Osteoblast (primary cell): ENCODE results near the gene ZFP92. TPM values are rescaled to one million over a fixed set of nuclear protein-coding genes. Genes with fewer than 3 reads are reported as not detected.
A peak's percentile ranks its signal among the peaks of the same experiment; 100 is the strongest.

Experiments used
- DNase-seq: peaks from one replicate; pipeline ENCODE4 v3.0.0; 2011; ENCODE audit warnings: low spot score, mixed read lengths; ENCODE audit not compliant: insufficient read length; ENCODE audit errors: missing footprints
- H2AFZ ChIP-seq: 2 replicates; pipeline ENCODE4 v1.6.0; 2011; ENCODE audit warnings: mild to moderate bottlenecking, low read length
- H3K27ac ChIP-seq: 2 replicates; pipeline ENCODE4 v1.5.1; 2011; ENCODE audit warnings: mild to moderate bottlenecking, low read depth, low read length, moderate library complexity
- H3K27me3 ChIP-seq: 2 replicates; pipeline ENCODE4 v1.6.0; 2012; ENCODE audit warnings: mild to moderate bottlenecking, control low read depth, inconsistent platforms, low read length, moderate library complexity; ENCODE audit not compliant: insufficient read depth
- H3K36me3 ChIP-seq: 2 replicates; pipeline ENCODE4 v1.5.1; 2011; ENCODE audit warnings: mild to moderate bottlenecking, low read length, control low read depth, moderate library complexity; ENCODE audit not compliant: insufficient read depth
- H3K4me1 ChIP-seq: 2 replicates; pipeline ENCODE4 v1.5.1; 2011; ENCODE audit warnings: mild to moderate bottlenecking, low read length, control low read depth, moderate library complexity; ENCODE audit not compliant: insufficient read depth
- H3K4me2 ChIP-seq: 2 replicates; pipeline ENCODE4 v1.6.0; 2011; ENCODE audit warnings: mild to moderate bottlenecking, low read length; ENCODE audit not compliant: insufficient read depth
- H3K4me3 ChIP-seq: fragments of 200-600 bp; sonication (generic); 3 replicates; pipeline ENCODE4 v1.5.1; 2012; ENCODE audit warnings: mild to moderate bottlenecking, low read length, inconsistent platforms; ENCODE audit not compliant: insufficient read depth
- H3K79me2 ChIP-seq: 2 replicates; pipeline ENCODE4 v1.6.0; 2012; ENCODE audit warnings: mild to moderate bottlenecking, low read length, control low read depth, inconsistent platforms; ENCODE audit not compliant: insufficient read depth
- H3K9me3 ChIP-seq: 2 replicates; pipeline ENCODE4 v1.5.1; 2011; ENCODE audit warnings: low read depth, low read length, control low read depth
- H4K20me1 ChIP-seq: 2 replicates; pipeline ENCODE4 v1.6.0; 2012; ENCODE audit warnings: mild to moderate bottlenecking, low read length, control low read depth; ENCODE audit not compliant: insufficient read depth
- total RNA-seq: library from RNA; depleted of rRNA; stranded (reverse); fragments of >200 nt; gene quantifications from 2 replicates; pipeline ENCODE4 v1.2.3, GENCODE V29; 2012
- TF ChIP-seq, protein P1 (sequence below): IDR thresholded peaks from 2 replicates; pipeline ENCODE4 v1.5.1; 2011; ENCODE audit warnings: mild to moderate bottlenecking, low read depth, low read length, moderate library complexity; ENCODE audit errors: extremely low read depth

The ZFP92 gene
- total RNA-seq, 1 donor: not detected

- no peak overlapping the region for H3K4me3 ChIP-seq
- no peaks in the 10 kb centered on the region for H3K79me2 ChIP-seq
- H3K27me3 ChIP-seq: peaks cover 2% of the 10 kb centered on the region
- no peaks in the 10 kb centered on the region for H3K36me3 ChIP-seq
- H3K4me1 ChIP-seq: peaks cover 10% of the 10 kb centered on the region
- no peaks in the 10 kb centered on the region for H4K20me1 ChIP-seq
- H3K27ac ChIP-seq: no peak overlapping the region
- TF ChIP-seq, protein P1, sequence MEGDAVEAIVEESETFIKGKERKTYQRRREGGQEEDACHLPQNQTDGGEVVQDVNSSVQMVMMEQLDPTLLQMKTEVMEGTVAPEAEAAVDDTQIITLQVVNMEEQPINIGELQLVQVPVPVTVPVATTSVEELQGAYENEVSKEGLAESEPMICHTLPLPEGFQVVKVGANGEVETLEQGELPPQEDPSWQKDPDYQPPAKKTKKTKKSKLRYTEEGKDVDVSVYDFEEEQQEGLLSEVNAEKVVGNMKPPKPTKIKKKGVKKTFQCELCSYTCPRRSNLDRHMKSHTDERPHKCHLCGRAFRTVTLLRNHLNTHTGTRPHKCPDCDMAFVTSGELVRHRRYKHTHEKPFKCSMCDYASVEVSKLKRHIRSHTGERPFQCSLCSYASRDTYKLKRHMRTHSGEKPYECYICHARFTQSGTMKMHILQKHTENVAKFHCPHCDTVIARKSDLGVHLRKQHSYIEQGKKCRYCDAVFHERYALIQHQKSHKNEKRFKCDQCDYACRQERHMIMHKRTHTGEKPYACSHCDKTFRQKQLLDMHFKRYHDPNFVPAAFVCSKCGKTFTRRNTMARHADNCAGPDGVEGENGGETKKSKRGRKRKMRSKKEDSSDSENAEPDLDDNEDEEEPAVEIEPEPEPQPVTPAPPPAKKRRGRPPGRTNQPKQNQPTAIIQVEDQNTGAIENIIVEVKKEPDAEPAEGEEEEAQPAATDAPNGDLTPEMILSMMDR: no peak
- H3K9me3 ChIP-seq: no peaks in the 10 kb centered on the region
- H2AFZ ChIP-seq: no peak overlapping the region
- DNase-seq: peak; percentile 75
- H3K4me2 ChIP-seq: no peak overlapping the region
Measured at GRCh38 chrX:153378607-153379006, 32.7 kb upstream of the ZFP92 start.

- H3K36me3 ChIP-seq: no peaks in the 10 kb centered on the region
- no peaks in the 10 kb centered on the region for H3K79me2 ChIP-seq
- no peak for DNase-seq
- H3K4me3 ChIP-seq: no peak overlapping the region
- H3K27ac ChIP-seq: no peak overlapping the region
- TF ChIP-seq, protein P1: no peak
- peaks cover 2% of the 10 kb centered on the region for H3K27me3 ChIP-seq
- H2AFZ ChIP-seq: no peak overlapping the region
- no peaks in the 10 kb centered on the region for H4K20me1 ChIP-seq
- H3K4me1 ChIP-seq: peaks cover 10% of the 10 kb centered on the region
- H3K9me3 ChIP-seq: no peaks in the 10 kb centered on the region
- no peak overlapping the region for H3K4me2 ChIP-seq
Measured at GRCh38 chrX:153379508-153379907, 31.8 kb upstream of the ZFP92 start.

- Histone ChIP-seq H3K27me3 (peaks cover 2% of the 10 kb centered on the region), H3K4me1 (peaks cover 10% of the 10 kb centered on the region), H3K36me3 (no peaks in the 10 kb centered on the region), H3K4me3 (no peak overlapping the region), H3K9me3 (no peaks in the 10 kb centered on the region), H3K27ac (no peak overlapping the region), H3K4me2 (no peak overlapping the region), H4K20me1 (no peaks in the 10 kb centered on the region), H2AFZ (no peak overlapping the region), H3K79me2 (no peaks in the 10 kb centered on the region)
- TF ChIP-seq, protein P1: no peak
- peak; percentile 39 for DNase-seq
Measured at GRCh38 chrX:153379971-153380581, 31.2 kb upstream of the ZFP92 start.

- peak; percentile 36 for DNase-seq
- H3K4me3 ChIP-seq: no peak overlapping the region
- H3K36me3 ChIP-seq: no peaks in the 10 kb centered on the region
Measured at GRCh38 chrX:153380691-153381090, 30.6 kb upstream of the ZFP92 start.

More at GRCh38 chrX:153380691-153381090, 30.6 kb upstream of the ZFP92 start:
- no peak overlapping the region for H3K4me2 ChIP-seq
- H3K27ac ChIP-seq: no peak overlapping the region
- H3K79me2 ChIP-seq: no peaks in the 10 kb centered on the region
- TF ChIP-seq, protein P1: no peak
- H4K20me1 ChIP-seq: no peaks in the 10 kb centered on the region
- peaks cover 10% of the 10 kb centered on the region for H3K4me1 ChIP-seq
- no peak overlapping the region for H2AFZ ChIP-seq
- no peaks in the 10 kb centered on the region for H3K9me3 ChIP-seq
- peaks cover 2% of the 10 kb centered on the region for H3K27me3 ChIP-seq
